DMS53 treated with DMSO at 0.1 percent for 48 hours (cell line): ENCODE measurements around the gene COL4A4.
"Not testable (repeated sequence)": the region's sequence is repeated elsewhere in the genome, so short reads cannot be mapped to it uniquely, and the experiment has no call there.

Experiments
- DNase-seq: peaks from one replicate; lab custom pipeline; 2025; ENCODE audit not compliant: unreplicated experiment; lab: John Stamatoyannopoulos, UW

COL4A4 gene

DNA sequence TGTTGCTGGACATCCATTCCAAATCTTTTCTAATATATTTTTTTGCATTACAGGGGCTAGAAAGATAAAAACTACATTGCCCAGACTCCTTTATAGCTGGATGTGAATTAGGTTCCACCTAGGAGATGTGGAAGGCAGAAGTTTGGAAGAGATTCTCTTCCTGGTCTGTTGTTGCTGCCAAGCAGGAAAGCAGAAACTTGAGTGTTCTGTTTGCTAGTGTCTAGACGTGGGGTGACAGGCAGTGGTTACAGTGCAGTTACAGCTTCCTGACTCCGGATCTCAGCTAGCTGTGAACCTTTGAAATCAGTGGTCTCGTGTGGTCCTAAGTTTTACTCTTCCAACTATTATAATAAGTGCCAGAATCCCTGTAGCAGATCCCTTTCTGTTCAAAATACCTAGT is 46.2 kb downstream of the COL4A4 start:
- no peak for DNase-seq

DNA sequence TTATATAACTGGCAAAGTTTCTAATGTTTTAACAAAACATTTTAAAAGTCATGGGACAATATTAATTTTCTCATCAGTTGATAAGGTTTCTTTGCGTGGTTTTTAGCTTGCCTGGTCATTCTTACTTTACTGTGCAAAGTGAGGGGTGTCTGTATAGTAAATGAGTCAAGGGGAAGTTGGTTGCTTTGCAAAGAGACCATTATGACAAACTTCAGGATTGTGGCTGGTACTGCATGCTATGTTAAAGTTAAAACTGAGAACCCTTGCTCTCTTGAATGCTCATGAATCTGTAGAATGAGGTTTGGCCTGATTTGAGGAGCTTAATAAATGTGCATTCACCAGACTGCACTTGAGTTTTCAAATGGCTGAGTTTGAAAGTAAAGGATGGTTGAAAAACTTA is 47.0 kb downstream of the COL4A4 start:
- DNase-seq = no peak

DNA sequence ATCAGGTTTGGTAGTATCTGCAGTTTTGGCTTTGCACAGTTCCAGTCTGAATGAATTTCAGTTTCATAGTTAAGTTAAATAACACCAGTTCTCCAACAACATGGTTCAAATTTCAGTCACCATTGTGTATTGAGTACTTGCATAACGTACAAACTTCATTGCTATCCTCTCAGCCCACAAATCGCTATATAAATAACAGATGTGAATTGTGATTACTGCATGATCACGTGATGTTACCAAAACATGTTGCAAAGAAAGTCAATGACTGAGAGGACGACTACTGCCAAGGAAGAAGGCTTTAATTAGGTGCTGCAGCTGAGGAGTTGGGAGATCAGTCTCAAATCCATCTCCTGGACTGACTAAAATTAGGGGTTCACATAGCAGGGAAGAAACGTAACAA is 48.2 kb downstream of the COL4A4 start:
- DNase-seq = no peak

DNA sequence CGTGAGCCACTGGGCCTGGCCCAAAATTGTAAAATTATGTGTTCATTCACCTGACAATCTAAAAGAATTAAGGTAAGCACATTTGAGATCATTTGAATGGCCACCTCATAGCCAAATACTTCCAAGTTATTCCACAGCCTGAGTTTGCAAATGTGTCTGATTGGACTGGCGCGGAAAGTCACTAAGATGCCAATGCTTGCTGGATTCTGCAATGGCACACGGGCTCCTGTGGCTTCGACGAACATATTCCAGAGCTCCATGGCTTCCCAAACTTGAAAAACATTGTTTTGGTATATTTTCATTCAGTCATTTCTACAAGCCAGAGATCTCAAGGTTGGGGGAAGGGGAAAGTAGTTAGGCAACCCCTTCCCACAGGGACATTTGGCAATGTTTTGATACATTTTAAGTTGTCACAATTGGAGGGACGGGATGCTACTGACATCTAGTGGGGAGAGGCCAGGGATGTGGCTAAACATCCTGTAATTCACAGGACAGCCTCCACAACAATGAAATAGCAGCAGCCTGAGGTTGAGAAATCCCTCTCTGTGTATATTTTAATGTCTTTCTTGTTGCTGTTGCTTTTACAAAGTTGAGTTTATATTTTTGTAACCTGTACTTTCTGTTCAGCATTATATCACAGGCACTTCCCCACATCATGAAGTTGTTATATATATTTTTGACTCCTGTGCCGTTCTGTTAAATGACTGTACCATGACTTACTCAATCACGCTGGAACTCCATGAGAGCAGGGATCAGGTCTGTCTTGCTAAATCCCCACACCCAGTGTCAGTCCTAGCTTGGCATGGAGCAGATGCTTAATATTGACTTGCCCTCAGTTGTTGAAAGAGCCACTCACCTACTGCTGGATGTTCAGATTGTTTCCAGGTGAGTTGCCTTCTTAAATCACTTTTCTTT is 56.9 kb downstream of the COL4A4 start:
- DNase-seq = peak; percentile 52

DNA sequence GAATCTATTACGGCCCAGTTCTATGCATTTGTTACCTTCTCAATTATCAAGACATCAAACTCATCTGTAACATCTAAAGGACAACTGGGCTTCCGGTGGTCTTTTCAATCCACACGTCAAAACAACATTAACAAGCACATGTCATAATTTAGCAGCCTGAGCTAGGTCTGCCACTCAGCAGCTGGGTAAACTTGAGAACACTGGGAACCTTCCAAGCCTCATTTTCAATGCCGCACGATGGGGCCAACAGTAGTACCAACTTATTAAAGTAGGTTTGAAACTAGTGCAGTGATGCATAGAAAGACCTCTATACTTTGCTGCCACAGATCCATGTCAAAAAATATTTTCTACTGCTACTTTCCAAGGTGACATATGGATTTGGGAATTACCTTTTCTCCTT is 60.4 kb downstream of the COL4A4 start:
- no peak for DNase-seq

DNA sequence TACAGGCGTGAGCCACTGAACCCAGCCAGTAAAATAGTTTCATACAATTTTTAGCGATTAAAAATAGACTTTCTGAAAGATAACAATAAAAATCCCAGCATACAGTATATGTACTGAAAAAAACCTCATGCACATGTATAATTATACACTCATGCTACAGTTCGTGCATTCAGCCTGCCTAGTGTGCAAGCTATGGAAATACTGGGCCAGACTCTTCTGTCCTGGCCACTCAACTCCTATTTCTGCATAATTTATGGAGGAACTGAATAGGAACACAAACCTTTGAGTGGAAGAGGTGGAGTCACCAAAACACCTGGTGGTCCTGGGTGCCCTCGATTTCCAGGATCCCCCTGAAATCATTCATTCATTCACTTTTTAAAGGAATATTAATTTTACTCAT is 64.7 kb downstream of the COL4A4 start:
- DNase-seq = no peak

DNA sequence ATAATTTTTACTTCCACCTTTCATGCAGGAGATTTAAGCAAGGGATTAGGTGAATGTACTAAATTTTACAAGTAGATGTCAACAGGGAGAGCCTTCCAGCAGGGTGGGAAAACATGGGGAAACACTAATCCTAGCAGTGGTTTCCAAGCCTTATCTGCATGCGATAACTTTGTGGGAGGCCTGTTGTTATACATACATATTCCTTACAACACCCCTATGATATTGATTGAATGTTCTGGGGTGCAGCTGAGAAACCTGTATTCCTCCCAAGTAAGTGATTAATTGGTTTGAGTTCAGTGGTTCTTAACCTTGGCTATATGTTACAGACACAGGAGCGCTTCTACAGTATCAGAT is 65.9 kb downstream of the COL4A4 start:
- no peak for DNase-seq

DNA sequence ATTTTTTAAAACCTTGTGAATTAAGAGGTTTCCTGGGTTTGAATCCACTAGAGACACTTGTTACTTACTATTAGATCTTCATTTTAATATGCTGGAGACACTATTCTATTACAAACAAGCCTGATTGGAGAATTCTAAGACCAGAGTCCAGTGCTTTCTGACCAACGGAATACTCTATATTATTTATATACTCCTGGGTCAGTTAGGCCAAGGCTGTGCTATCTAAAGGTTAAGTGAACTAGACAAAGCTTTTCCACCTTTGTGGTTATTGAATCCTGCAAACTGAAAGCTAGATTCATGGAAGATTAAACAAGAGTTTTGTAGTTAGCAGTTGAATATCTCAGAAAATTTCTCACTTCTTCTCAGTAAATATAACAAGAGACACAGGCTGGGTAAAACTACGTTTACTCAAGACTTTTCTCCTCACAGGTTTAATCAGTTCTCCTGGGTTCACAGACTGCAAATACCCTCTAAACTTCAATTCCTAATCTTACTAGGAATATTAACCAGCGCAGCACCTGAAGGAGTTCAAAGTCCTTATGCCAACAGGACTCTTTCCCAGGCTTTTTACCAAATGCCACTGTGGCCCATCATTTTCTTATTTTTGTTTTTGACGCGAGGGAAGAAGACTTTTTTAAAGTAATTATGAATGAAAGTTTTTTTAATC is 66.4 kb downstream of the COL4A4 start:
- DNase-seq = no peak

DNA sequence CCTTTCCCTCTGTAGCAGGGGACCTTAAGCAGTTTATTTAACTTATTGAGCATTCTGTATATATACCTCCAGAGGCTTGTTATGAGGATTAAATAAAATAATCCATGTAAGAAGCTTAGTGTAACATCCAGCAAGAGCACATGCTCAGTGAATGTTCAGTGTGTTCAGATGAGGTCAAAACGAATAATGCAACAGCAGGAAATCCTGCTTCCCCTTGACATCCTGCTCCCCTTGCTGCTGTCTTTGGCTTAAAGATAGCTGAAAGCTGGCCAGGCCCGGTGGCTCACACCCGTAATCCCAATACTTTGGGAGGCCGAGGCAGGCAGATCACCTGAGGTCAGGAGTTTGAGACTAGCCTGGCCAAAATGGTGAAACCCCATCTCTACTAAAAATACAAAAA is 68.7 kb downstream of the COL4A4 start:
- DNase-seq = no peak

DNA sequence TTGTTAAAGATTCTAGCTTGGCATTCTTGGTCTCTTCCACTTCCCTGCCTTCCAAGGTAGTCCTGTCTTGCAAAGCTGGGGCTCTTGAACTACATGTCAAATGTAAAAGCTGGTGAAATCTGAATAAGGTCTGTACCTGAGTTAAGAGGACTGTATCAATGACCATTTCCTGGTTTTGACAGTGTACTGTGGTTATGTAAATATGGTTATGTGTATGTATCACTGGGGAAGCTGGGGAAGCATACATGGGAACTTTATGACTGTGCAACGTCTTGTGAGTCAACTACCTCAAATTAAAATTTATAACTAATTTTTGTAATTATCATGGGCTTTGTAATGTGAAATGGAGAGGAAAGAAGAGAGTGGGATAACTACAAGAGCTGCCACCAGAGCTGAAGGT is 81.7 kb downstream of the COL4A4 start:
- DNase-seq = no peak

DNA sequence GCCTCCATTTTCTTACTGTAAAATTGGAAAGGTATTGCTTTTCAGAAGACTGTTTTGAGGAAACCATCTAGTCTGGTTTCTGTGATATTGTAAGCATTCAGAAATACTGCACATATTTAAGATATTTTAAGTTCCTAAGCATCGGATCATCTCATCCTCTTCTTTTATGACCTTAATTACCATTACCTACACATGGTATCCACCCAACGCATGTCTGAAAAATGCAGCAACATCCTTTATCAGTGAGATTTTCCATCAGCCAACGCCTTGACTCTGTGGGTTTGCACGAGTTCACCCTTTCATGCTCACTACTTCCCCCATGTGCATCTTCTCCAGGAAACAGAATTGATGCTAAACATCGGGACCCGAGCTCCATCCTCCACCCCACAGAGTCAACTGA is 84.3 kb downstream of the COL4A4 start:
- no peak for DNase-seq

DNA sequence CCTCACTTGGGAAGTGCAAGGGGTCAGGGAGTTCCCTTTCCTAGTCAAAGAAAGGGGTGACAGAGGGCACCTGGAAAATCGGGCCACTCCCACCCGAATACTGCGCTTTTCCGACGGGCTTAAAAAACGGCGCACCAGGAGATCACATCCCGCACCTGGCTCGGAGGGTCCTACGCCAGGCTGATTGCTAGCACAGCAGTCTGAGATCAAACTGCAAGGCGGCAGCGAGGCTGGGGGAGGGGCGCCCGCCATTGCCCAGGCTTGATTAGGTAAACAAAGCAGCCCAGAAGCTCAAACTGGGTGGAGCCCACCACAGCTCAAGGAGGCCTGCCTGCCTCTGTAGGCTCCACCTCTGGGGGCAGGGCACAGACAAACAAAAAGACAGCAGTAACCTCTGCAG is 98.9 kb downstream of the COL4A4 start:
- DNase-seq = not testable (repeated sequence)

DNA sequence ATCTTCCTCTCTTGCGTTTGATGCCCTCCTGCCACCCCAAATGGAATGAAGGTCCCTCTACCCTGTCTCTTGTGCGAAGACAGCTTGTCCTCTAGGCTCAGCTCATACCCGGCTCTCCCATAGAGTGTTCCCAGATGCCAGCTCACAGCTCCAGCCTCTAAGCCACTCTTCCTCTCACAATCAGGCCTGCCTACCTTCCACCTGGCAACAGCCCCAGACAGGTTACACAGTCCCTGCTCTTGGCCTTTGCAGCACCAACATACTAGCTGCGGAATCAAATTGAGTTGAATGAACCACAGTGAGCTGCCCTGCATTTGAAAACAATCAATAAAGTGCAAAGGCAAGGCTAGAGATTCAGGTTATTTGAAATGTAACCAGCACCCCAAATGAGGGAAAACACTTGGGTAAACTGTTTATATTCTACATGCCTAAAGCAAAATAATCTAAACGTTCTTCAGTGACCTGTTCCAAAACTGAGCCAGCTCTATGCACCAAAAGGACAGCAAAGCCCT is 105.1 kb downstream of the COL4A4 start:
- DNase-seq = no peak

DNA sequence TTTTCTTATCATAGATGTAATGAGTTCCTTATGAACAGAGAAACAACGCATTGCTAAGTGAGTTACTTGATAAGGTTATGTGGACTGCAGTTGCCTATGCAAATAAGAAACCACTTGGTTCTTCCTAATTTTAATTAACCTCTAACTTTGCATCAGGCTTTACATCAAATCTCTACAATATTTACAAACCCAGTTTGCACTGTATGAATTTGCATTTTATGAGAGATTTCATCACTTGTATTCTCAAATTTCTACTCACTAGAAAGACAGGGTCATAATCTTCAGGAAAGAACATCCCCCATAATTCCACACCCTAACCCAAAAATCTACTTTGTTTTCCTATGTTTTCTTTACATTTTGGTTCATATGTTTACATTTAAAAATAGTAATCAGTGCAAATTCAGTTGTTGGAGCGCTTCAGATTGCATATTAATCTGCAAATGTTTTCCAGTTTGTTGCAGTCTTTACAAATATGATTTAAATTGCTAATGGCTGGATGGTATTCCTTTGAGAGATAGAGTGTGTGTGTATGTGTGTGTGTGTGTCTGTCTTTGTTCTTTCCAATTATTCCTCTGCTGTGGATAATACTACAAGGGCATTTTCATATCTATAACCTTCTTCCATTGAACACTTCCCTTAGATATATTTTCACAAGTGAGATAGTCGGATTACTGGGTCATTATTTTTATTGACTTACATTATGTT is 106.1 kb downstream of the COL4A4 start:
- DNase-seq = no peak

DNA sequence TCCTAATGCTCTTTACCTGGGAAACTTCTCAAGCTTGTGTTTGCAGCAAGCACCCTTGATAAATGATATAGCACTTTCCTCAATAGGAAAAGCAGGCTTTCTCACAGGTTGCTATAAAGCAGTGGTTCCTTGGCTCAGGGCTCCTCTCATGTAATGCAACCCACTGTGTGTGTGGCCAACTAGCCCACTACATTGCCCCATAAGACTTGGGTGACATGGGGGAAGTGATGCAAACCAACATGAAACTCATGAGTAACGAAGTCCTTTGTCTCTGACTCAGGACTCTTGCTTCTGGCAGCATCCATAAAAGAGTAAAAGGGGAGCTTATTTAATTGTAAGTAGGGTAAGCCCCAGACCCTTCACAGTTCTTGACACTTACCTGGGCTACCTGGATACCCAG is 106.9 kb downstream of the COL4A4 start:
- DNase-seq = no peak

DNA sequence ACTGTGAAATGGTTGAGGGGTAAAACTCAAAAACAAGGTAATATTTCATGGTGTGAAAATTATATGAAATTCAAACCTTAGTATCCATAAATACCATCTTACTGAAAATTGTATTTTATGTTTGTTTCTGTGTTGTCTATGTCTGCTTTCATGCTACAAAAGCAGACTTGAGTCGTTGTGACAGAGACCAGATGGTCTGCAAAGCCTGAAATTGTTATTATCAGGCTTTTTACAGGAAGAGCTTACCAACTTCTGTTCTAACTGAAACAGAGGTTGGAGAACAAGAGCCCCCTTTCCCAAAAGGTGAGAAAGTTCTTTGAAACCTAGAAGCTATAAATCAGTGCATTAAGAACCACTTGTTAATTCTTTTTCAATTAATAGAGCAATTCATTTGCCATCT is 110.0 kb downstream of the COL4A4 start:
- no peak for DNase-seq

DNA sequence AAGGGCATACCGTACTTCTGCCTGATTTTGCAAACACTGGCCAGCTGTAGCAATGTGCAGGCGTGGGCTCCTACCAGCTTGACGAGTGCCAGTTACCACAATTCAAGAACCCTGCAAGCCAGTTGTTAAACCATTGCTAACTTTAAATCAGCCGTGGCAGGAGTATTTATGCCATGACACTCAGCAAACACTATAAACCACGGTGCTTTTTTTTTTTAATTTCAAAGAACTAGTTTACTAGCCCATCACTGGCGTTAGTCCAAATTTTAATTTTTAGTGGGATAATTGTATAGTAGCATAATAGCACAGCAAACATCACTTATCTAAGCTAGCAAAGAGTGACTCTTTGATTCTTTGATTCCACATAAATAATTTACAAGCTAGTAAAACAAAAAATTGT is 111.1 kb downstream of the COL4A4 start:
- DNase-seq = peak; percentile 35

DNA sequence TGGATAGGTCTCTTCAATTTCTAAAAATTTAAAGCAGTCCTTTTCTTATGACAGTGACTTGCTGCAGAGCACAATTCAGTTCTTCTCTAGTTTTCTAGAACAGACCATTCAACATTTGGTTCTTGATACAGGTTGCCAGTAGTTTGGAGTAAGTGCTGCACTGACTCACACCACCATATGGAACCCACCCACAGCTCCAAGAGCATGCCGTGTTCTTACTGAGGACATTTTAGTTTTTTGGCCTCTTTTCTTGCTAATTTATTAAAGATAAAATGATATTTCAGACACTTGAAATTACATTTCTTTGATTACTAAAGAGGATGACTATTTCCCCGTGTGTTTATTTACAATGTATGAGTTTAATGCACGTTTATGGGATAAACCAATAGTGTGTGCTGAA is 120.0 kb downstream of the COL4A4 start:
- no peak for DNase-seq

DNA sequence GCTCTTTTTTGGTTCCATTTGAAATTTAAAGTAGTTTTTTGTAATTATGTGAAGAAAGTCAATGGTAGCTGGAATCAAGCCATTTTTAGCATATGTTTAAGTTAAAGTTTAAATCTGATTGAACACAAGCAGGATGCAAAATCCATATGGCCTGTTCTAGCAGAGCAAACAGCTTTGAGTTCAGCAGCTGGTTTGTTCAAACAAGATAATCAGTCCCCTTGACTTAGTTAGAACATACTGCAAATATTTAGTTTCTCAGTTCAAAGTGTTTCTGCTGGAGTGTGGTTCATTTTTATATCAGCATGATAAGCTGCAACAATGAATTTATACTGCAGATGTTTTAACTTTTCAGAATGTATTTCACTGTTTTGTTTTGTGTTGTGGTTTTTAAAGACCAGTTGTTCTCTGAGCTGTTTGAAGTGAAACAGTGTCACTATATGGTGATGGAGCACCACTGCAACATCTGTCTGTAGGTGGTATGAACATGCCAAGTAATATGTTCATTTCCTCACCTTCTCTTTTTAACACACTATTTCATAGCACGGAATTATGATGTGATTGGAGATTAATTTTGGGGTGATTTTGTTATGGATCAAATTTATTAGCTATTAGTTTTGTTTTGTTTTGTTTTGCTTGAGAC is 125.3 kb downstream of the COL4A4 start:
- DNase-seq = peak; percentile 53

DNA sequence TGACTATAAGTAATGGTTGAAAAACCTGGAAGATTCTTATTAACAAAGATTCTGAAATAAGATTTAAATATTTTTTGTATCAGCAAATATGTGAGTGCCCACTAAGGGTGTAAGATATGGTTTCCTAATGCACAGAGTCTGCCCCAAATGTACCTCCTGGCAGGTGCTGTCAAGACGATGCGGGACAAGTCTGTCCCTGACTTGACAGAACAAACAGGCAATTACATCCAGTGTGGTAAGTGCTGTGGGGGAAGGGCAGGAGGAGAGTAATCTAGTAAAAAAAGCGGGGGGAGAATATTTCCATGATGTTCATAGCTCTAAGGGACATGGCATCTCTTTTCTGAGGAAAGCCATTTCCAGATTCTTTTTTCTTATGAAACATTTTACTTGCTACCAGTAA is 127.5 kb downstream of the COL4A4 start:
- no peak for DNase-seq

DNA sequence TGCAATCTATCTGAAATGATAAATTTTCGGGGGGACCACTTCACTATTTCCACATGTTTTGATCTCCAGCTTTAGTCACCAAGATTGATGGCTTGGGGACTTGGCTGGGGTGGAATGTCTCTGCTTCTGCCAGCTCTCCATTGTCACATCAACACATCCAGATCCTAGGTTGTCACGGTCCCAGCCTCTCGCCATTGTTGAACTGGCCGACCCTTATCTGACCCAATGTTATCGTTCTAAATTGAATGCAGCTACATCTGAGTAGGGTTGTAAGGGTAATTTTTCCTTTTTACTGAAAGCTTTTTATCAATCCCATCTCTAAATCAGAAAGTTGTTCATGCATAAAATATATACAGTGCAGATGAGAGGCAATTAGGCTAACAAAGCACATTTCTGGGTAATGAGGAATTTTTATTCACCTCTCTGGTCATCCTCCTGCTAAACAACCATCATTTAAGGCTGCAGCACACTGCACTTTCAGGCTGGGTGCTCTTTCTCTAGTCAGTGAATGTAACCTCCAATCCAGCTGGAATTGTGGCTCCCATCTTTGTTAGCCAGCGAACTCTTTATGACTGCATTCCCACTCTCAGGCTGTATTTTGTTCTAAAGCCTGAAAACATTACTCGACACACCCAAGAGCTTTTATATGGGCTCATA is 128.2 kb downstream of the COL4A4 start:
- no peak for DNase-seq
